ENCODE results near the gene TNFAIP3.

DNA sequence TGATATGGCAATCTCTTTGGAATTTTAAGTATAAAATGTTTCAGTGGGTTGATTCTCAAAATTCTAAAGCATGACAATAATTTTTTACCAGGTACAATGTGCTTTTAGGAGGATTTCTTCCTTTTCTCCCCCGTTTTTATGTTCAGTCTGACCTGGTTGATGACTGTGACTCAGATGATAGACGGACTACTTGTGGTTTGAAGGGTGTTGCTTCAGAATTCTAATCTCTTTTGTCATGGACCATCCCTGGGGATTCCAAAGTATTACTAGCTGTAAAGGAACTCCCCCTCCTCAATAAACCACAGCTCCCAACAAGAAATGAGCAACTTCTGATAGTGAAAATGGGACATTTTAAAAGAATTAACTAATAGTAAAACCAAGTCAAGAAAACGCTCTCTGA lies 34.9 kb upstream of the TNFAIP3 start:
- TF ChIP-seq EZH2 (IDR thresholded peaks at IDR 0.05; ENCODE audit: borderline replicate concordance, low read depth, low read length, severe bottlenecking) (no peak), POLR2A (IDR thresholded peaks at IDR 0.05; ENCODE audit: low read depth, low read length) (no peak), POLR2AphosphoS5 (IDR thresholded peaks at IDR 0.05; ENCODE audit: insufficient read depth, low read depth, low read length) (no peak)
- TF ChIP-seq, protein P1, sequence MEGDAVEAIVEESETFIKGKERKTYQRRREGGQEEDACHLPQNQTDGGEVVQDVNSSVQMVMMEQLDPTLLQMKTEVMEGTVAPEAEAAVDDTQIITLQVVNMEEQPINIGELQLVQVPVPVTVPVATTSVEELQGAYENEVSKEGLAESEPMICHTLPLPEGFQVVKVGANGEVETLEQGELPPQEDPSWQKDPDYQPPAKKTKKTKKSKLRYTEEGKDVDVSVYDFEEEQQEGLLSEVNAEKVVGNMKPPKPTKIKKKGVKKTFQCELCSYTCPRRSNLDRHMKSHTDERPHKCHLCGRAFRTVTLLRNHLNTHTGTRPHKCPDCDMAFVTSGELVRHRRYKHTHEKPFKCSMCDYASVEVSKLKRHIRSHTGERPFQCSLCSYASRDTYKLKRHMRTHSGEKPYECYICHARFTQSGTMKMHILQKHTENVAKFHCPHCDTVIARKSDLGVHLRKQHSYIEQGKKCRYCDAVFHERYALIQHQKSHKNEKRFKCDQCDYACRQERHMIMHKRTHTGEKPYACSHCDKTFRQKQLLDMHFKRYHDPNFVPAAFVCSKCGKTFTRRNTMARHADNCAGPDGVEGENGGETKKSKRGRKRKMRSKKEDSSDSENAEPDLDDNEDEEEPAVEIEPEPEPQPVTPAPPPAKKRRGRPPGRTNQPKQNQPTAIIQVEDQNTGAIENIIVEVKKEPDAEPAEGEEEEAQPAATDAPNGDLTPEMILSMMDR (IDR thresholded peaks at IDR 0.05; ENCODE audit: extremely low read depth in 1 of 2, insufficient read depth in 1 of 2, low read depth in 1 of 2, low read length in 2 of 2) = no peak
- TF ChIP-seq, protein P2, sequence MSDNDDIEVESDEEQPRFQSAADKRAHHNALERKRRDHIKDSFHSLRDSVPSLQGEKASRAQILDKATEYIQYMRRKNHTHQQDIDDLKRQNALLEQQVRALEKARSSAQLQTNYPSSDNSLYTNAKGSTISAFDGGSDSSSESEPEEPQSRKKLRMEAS (IDR thresholded peaks at IDR 0.05; ENCODE audit: insufficient read depth, insufficient read length) = no peak
